Measurements from ENCODE around the gene TRAPPC3L. TPM values are rescaled to one million over a fixed set of nuclear protein-coding genes. Genes with fewer than 3 reads are reported as not detected.

The TRAPPC3L gene
- total and polyA plus RNA-seq, 8 donors: 0.12 to 0.99 (median 0.37) TPM

DNA sequence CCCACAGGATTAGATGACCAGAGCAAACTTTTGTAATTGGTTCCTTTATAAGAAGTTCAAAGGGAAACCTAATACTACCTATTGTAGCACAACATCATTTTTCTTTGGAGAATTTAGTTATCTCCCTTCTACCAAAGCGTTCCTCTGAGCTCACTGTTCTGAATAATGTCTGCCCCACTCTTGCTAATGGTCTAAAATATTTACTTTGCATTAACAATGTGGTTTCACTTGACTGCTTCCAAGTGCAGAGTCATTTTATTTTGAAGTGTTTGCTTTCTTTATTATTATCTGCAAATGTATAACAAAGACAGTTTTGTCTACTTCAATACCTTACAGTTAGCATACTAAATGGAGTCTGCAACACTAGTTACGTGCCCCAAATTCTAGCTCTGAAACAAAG, 15.0 kb downstream of the TRAPPC3L start:
- TF ChIP-seq, protein P1, sequence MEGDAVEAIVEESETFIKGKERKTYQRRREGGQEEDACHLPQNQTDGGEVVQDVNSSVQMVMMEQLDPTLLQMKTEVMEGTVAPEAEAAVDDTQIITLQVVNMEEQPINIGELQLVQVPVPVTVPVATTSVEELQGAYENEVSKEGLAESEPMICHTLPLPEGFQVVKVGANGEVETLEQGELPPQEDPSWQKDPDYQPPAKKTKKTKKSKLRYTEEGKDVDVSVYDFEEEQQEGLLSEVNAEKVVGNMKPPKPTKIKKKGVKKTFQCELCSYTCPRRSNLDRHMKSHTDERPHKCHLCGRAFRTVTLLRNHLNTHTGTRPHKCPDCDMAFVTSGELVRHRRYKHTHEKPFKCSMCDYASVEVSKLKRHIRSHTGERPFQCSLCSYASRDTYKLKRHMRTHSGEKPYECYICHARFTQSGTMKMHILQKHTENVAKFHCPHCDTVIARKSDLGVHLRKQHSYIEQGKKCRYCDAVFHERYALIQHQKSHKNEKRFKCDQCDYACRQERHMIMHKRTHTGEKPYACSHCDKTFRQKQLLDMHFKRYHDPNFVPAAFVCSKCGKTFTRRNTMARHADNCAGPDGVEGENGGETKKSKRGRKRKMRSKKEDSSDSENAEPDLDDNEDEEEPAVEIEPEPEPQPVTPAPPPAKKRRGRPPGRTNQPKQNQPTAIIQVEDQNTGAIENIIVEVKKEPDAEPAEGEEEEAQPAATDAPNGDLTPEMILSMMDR (IDR thresholded peaks at IDR 0.05): no peak
- H3K9me3 ChIP-seq: no peaks in the 10 kb centered on the region
- DNase-seq (peak in 2 of 4 donors; percentile 16 to 20), ATAC-seq (peak; percentile 41)
- no peaks in the 10 kb centered on the region for H3K36me3 ChIP-seq
- intact Hi-C loops (cut with DNase I): loop anchor here in 1 of 2 donors (10.0 kb wide), 1 partner anchor 246 kb away; no protein-coding TSS in a partner anchor
- H3K27me3 ChIP-seq: no peaks in the 10 kb centered on the region
- peaks cover 0 to 6% of the 10 kb centered on the region in 2 donors for H3K4me1 ChIP-seq
- H3K27ac ChIP-seq: no peak overlapping the region
- H3K4me3 ChIP-seq: no peak overlapping the region

GRCh38 chr6:116529466-116530290, 15.8 kb downstream of the TRAPPC3L start:
- H3K27ac ChIP-seq: no peak overlapping the region
- intact Hi-C loops (cut with DNase I): loop anchor here in 1 of 2 donors (10.0 kb wide), 1 partner anchor 245 kb away; no protein-coding TSS in a partner anchor

DNA sequence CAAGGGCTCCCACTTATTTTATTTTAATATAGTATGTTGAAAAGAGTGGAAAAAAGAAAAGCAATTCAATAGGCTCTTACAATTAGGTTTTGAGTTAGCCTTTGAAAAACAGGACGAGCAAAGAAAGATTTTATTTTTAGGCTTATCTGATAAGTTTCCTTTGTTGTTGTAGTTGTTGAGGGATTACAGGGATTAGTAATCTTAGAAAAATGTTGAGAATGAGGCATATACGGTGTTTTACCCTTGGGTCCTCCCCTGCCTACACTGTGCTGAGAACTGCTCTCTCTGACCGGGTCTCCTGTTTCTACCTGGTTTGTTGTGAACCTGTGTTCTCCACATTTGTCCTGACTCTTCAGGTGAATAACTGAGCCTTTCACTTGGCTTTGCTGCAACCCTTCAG, 16.7 kb downstream of the TRAPPC3L start:
- H3K27me3 ChIP-seq: no peaks in the 10 kb centered on the region
- ATAC-seq (no peak), DNase-seq (no peak)
- H3K9me3 ChIP-seq: no peaks in the 10 kb centered on the region
- intact Hi-C loops (cut with DNase I): no loop called here
- H3K4me1 ChIP-seq: peaks cover 0 to 6% of the 10 kb centered on the region in 2 donors
- no peak overlapping the region for H3K4me3 ChIP-seq
- H3K27ac ChIP-seq: no peak overlapping the region
- TF ChIP-seq, protein P1 (IDR thresholded peaks at IDR 0.05): no peak
- no peaks in the 10 kb centered on the region for H3K36me3 ChIP-seq

More at GRCh38 chr6:116529466-116530290, 15.8 kb downstream of the TRAPPC3L start:
- Histone ChIP-seq H3K36me3 (no peaks in the 10 kb centered on the region), H3K4me1 (peaks cover 0 to 6% of the 10 kb centered on the region in 2 donors), H3K4me3 (no peak overlapping the region), H3K9me3 (no peaks in the 10 kb centered on the region), H3K27me3 (no peaks in the 10 kb centered on the region)
- DNase-seq (no peak), ATAC-seq (no peak)
- TF ChIP-seq, protein P1 (IDR thresholded peaks at IDR 0.05): no peak

- intact Hi-C loops (cut with DNase I): no loop called here
- H3K27me3 ChIP-seq: no peaks in the 10 kb centered on the region
- H3K36me3 ChIP-seq: no peaks in the 10 kb centered on the region
- no peak overlapping the region for H3K4me3 ChIP-seq
- DNase-seq: peak in 1 of 4 donors; percentile 7
- no peaks in the 10 kb centered on the region for H3K9me3 ChIP-seq
- ATAC-seq: no peak
- peaks cover 0 to 6% of the 10 kb centered on the region in 2 donors for H3K4me1 ChIP-seq
- TF ChIP-seq, protein P1 (IDR thresholded peaks at IDR 0.05): no peak
- H3K27ac ChIP-seq: no peak overlapping the region
Observed at GRCh38 chr6:116528133-116528532, 17.4 kb downstream of the TRAPPC3L start.

DNA sequence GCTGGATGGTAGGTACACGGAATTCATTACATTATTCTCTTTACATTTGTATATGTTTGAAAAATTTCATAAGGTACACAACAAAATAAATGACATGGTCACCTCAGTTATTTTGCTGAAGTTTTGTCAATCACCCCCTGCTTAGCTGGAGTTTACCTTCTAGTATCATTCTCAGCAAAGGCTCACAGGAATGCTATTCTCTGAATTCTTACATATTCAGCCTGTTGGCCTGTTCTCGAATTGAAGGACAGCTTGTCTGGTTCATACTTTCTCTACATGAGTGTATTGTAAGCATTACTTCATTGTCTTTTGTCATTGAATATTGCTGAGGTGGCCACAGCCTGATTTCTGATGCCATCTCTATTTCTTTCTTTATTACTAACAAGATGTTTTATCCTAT, 21.2 kb downstream of the TRAPPC3L start:
- H3K27me3 ChIP-seq: no peaks in the 10 kb centered on the region
- intact Hi-C loops (cut with DNase I): no loop called here
- no peak overlapping the region for H3K27ac ChIP-seq
- ATAC-seq (no peak), DNase-seq (no peak)
- H3K36me3 ChIP-seq: no peaks in the 10 kb centered on the region
- TF ChIP-seq, protein P1 (IDR thresholded peaks at IDR 0.05): no peak
- H3K9me3 ChIP-seq: no peaks in the 10 kb centered on the region
- no peak overlapping the region for H3K4me3 ChIP-seq
- H3K4me1 ChIP-seq: no peaks in the 10 kb centered on the region

Data from left lung (tissue), 10 donors.